Measurements from ENCODE around the gene GRM1. TPM values are rescaled to one million over a fixed set of nuclear protein-coding genes. Genes with fewer than 3 reads are reported as not detected.

GRM1 gene
- total RNA-seq, 1 donor from 2014 or later = not detected

- Mint-ChIP-seq H3K27me3 (ENCODE audit: unreplicated experiment) (no peaks in the 10 kb centered on the region), H3K36me3 (ENCODE audit: unreplicated experiment) (no peaks in the 10 kb centered on the region), H3K4me3 (ENCODE audit: unreplicated experiment) (no peak overlapping the region), H3K27ac (ENCODE audit: unreplicated experiment) (peak overlapping the region; percentile 91), H3K4me1 (ENCODE audit: unreplicated experiment) (peaks cover 34% of the 10 kb centered on the region), H3K9me3 (ENCODE audit: unreplicated experiment) (no peaks in the 10 kb centered on the region)
- DNase-seq (ENCODE audit: extremely low spot score, unreplicated experiment) = no peak
- no peak for TF ChIP-seq CTCF (IDR thresholded peaks at IDR 0.05)
Observed at GRCh38 chr6:146358431-146359046, 329.7 kb downstream of the GRM1 start.

- Mint-ChIP-seq H3K27me3 (ENCODE audit: unreplicated experiment) (no peaks in the 10 kb centered on the region), H3K36me3 (ENCODE audit: unreplicated experiment) (no peaks in the 10 kb centered on the region), H3K27ac (ENCODE audit: unreplicated experiment) (peak overlapping the region; percentile 91), H3K4me1 (ENCODE audit: unreplicated experiment) (peaks cover 34% of the 10 kb centered on the region), H3K9me3 (ENCODE audit: unreplicated experiment) (no peaks in the 10 kb centered on the region), H3K4me3 (ENCODE audit: unreplicated experiment) (no peak overlapping the region)
- TF ChIP-seq CTCF (IDR thresholded peaks at IDR 0.05) = no peak
- DNase-seq (ENCODE audit: extremely low spot score, unreplicated experiment) = no peak
Observed at GRCh38 chr6:146359131-146359530, 330.3 kb downstream of the GRM1 start.

- Mint-ChIP-seq H3K27ac (ENCODE audit: unreplicated experiment) (peak overlapping the region; percentile 65), H3K36me3 (ENCODE audit: unreplicated experiment) (no peaks in the 10 kb centered on the region), H3K27me3 (ENCODE audit: unreplicated experiment) (no peaks in the 10 kb centered on the region), H3K4me1 (ENCODE audit: unreplicated experiment) (peaks cover 38% of the 10 kb centered on the region), H3K9me3 (ENCODE audit: unreplicated experiment) (no peaks in the 10 kb centered on the region), H3K4me3 (ENCODE audit: unreplicated experiment) (no peak overlapping the region)
- no peak for TF ChIP-seq CTCF (IDR thresholded peaks at IDR 0.05)
- DNase-seq (ENCODE audit: extremely low spot score, unreplicated experiment) = no peak
Observed at GRCh38 chr6:146361128-146361924, 332.5 kb downstream of the GRM1 start.

- H3K4me3 Mint-ChIP-seq (ENCODE audit: unreplicated experiment) = no peak overlapping the region
- no peak for DNase-seq (ENCODE audit: extremely low spot score, unreplicated experiment)
- H3K4me1 Mint-ChIP-seq (ENCODE audit: unreplicated experiment) = peaks cover 21% of the 10 kb centered on the region
- H3K36me3 Mint-ChIP-seq (ENCODE audit: unreplicated experiment) = no peaks in the 10 kb centered on the region
- H3K9me3 Mint-ChIP-seq (ENCODE audit: unreplicated experiment) = peaks cover 12% of the 10 kb centered on the region
- H3K27me3 Mint-ChIP-seq (ENCODE audit: unreplicated experiment) = no peaks in the 10 kb centered on the region
- TF ChIP-seq CTCF (IDR thresholded peaks at IDR 0.05) = no peak
- no peak overlapping the region for H3K27ac Mint-ChIP-seq (ENCODE audit: unreplicated experiment)
Observed at GRCh38 chr6:146363838-146364607, 335.2 kb downstream of the GRM1 start.
